HG03460 (cell line): ENCODE results near the gene GABBR2.

Experiments
- ATAC-seq: cut with Tn5 transposase; IDR thresholded peaks from one replicate; pipeline ENCODE4 v1.9.1; 2021; ENCODE audit not compliant: unreplicated experiment

Gene GABBR2

DNA sequence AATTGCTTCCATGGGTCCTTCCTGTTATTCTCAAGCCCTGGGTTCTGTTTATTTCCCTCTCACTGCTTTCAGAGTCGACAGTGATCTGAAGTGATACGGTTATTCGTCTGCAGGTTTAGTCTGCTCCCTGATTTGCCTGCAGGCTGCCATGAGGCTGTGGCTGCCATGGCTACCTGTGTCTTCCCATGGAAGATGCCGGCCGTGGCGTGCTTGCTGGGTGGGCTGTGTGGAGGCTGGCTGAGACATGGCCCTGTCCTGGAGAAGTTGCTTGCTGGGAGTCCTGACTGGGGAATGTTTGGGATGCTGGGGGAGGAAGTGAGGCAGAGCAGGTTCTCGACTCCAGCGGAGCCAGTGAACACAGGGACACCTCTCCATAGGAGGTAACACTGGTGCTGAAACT lies 349.2 kb downstream of the GABBR2 start:
- no peak for ATAC-seq

DNA sequence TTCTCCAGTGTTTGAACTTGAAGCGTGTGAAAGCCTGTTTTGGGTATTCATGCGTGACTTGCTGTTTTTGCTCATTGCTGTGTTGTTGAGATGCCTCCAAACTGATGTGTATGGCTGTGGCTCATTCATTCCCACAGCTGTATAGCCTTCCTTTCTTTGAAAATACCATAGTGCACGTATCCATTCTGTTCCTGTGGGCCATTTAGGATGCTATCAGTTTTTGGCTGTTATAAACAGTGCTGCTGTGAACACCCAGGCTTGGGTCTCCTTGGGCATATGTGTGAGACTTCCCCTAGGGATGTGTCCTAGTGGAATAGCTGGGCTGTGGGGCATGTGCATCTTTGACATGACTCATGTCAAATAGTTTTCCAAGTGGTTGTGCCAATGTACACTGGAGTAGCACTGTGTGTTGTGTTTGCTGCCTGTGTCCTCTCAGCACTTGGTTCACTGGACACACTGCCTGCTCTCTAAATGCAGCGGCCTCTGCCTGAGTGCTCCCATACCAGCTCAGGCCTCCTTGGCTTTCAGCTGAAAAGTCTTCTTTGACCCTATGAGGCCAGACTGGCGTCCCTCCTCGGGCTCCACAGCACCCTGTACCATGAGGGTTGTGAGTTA lies 350.7 kb downstream of the GABBR2 start:
- ATAC-seq, result no peak

DNA sequence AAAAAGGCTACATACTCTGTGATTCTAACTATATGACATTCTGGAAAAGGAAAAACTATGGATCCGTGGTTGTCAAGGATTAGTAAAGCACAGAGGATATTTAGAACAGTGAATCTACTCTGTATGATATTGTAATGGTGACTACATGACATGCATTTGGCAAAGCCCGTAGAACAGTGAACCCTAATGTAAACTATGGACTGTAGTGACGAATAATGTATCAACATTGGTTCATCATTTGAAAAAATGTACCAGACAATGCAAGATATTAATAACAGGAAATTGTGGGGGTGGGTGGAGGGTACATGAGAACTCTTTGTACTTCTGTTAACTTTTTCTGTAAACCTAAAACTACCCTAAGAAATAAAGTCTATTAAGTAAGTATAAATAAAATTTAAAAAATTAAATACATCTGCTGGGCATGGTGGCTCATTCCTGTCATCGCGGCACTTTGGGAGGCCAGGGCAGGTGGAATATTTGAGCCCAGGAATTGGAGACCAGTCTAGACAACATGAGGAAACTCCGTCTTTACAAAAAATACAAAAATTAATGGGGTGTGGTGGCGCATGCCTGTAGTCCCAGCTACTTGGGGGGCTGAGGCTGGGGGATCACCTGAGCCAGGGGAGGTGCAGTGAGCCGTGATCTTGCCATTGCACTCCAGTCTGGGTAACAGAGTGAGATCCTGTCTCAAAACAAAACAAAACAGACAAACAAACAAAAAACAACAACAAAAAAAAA lies 351.6 kb downstream of the GABBR2 start:
- ATAC-seq, result no peak

DNA sequence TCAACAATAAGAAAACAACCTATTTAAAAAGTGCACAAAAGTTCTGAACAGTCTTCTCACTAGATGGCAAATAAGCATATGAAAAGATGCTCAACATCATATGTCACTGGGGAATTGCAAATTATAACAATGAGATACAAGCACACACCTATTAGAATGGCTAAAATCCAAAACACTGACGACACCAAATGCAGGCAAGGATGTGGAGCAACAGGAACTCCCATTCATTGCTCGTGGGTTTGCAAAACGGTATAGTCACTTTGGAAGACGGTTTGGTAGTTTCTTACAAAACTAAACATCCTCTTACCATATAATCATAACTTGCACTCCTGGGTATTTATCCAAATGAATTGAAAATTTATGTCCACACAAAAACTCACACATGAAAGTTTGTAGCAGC lies 352.4 kb downstream of the GABBR2 start:
- no peak for ATAC-seq

DNA sequence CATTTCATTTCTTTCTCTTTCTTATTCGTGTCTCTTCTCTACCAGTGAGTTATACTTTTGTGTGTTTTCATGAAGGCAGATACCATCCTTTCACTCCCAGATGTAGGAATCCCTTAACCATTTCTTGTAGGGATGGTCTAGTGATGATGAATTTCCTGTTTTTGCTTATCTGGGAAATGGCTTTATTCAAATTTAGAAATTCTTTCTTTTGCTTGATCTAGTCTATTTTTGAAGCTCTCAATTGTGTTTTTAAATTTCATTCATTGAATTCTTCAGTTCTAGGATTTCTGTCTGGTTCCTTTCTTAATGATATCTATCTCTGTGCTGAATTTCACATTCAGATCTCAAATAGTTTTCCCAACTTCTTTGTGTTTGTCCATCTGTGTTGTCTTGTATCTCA lies 357.4 kb downstream of the GABBR2 start:
- no peak for ATAC-seq

DNA sequence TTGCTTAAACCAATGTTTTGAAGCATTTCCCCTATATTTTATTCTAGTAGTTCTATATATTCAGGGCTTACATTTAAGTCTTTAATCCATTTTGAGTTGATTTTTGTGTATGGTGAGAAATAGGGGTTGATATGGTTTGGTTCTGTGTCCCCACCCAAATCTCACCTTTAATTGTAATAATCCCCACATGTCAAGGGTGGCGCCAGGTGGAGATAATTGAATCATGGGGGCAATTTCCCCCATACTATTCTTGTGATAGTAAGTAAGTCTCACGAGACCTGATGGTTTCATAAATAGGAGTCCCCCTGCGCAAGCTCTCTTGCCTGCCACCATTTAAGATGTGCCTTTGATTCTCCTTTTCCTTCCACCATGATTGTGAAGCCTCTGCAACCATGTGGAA lies 361.1 kb downstream of the GABBR2 start:
- no peak for ATAC-seq

DNA sequence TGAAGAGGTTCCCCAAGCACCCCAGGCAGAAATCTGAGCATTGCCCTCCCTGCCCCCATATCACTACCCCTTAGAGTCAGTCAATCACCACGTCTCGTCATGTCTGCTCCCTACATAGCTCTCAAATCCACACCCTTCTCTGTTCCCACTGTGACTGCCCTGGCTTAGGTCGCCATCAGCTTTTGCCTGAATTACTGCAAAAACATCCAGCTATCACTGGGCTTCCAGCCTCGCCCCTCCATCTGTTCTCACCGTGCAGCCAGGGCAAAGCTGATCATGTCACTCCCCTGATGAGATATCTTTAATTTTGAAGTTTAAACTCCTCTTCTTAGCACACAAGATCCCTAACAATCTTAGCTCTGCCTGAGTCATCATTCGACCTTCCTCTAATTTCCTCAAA lies 363.7 kb downstream of the GABBR2 start:
- ATAC-seq, result no peak

DNA sequence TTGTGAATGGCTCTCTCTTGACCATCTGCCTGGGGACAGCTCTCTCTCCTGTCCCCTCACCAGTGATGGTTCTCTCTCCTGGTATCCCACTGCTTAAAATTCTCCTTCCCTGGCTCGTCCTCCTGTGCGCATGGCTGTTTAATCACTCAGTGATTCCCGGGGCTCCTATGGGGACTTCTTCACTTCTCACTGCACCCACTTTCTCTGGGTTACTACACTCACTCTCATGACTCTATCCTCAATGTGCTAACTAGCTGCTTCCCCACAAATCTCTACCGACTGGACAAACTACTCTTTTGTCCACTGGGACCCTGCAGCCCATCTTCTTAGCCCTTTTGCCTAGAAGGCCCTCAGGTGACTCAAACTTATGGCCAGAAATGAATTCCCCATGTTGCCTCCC lies 364.2 kb downstream of the GABBR2 start:
- no peak for ATAC-seq

DNA sequence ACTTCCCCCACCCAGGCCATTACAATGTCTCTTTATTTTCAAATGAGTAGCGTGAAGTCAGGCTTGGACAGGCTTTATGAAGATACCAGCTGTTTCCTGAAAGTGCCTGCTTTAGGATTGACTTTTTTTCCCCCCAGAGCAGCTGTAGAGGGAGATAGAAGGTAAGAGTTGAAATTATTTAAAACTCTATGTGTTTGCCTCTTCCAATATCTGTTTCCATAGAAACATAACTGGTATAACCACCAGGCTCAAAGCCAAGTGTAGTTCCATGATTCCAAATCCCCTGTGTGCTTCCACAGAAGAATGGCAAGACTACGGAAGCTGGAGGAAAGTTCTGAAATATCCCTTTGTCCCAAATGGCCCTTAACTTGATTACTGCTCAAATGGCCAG lies 365.9 kb downstream of the GABBR2 start:
- no peak for ATAC-seq

DNA sequence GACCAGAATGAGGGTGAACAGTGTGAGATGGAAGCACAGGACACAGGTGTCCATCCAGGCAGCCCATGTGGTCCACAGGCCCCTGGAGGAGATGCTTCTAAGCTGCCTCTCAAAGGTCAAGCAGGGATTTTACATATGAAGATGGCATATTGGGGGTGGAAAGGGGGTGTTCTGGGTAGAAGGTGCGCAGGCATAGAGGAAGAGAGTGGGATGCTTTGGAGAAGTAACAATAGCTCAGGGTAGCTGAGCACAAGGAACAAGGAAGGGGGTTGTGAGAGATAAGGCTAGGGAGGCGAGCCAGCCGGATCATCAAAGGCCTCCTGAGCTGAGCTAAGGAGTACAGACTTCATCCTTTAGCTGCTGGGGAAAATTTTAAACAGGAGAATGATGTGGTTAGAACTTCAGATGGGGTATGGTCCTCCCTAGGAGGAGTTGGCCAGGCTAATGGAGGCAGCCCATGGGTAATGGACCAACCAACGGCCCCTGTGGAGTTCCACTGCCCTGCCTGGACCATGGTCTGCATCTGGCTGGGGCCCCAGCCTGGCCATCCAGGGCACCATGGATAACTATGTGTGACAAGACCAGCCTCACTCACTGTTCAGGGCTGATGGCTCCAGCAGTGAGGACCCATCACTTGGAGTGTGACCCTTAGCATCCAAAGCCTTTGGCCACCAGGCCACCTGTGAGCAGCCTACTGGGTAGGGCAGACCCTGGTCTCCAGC lies 366.5 kb downstream of the GABBR2 start:
- ATAC-seq, result no peak

DNA sequence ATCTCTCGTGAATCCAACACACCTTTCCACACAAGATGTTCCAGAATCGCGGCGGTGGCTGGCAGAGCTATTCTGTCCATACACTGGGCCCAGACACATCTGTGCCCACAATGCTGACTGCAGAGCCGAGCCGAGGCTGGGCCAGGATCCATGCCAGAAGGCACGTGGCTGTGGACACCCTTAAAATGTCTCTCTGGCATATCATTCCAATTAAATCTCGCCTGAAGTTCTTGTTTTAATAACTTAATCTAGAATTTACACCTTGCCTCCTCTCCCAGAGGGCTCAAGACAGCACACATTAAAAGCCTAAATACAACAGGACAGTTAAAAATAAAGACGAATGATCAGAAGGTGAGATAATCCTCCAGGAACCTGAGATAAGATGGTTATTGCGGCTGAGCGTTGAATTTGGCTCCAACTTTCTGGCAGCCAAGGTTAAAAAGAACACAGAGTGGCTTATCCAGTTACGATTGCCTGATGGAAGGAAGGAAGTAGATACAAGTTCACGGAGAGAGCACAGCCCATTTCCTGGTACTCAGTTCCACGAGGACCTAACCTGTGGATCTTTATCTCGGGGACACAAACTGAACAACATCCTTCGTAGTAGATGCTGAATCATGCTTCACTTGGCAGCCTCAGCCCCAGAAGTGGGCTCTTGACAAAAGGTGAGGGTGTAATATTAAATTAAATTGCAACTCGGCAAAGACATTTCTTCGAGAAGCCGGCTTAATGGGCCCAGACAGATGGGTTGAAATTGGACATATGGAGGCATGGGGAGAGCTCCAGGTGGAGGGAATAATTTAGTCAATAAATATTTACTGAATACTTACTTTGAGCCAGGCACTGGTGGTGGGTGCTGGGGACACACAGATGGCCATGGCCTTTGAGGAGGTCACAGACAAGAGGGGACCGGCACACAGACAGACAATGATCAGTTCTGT lies 367.3 kb downstream of the GABBR2 start:
- no peak for ATAC-seq

DNA sequence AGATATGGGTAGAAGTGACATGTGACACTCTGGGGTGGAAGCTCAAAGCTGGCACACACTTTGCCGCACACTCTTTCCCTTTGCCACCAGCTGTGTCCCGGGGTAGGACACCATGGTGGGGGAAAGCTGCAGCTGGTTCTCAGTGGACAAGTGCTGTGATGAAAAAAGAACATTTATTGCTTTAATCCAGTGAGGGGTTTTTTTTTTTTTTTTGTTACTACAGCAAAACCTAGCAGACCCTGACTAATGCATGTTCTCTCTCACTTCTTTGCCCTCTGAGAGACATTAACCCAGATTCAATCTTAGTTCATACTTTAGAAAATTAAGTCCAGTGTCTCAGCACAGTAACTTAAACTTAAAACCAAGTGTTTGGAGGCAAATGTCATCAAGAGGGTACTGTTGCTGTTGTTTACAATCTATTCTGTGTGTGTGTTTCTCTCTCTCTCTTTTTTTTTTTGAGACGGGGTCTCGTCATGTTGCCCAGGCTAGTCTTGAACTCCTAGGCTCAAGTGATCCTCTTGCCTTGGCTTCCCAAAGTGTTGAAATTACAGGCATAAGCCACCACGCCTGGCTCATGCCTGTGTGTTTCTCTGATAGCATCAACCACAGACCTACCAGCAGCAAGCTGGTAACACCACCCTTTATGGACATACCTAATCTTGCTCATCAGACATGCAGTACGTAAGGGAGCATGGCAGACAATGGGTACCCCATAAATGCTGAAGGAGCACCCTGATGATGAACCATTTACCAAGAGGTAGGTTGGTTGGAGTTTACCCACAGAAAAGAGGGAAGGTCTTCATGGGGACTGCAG lies 368.5 kb downstream of the GABBR2 start:
- no peak for ATAC-seq

DNA sequence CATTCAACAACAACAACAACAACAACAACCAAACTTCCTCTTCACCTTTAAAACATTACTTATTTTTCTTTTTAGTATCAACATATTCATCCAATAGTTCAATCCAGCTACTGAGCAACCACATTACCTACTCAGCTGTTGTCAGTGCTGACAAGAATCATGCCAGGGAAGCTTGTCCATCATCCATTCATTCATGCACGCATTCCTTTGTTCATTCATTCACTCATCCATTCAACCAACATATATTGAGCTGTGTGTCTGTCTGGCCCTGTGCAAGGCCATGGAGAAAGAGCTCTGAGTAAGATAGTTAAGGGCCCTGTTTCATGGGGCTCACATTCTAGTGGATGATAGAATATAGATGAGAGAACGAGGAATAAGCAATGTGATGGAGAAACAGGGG lies 373.1 kb downstream of the GABBR2 start:
- no peak for ATAC-seq

DNA sequence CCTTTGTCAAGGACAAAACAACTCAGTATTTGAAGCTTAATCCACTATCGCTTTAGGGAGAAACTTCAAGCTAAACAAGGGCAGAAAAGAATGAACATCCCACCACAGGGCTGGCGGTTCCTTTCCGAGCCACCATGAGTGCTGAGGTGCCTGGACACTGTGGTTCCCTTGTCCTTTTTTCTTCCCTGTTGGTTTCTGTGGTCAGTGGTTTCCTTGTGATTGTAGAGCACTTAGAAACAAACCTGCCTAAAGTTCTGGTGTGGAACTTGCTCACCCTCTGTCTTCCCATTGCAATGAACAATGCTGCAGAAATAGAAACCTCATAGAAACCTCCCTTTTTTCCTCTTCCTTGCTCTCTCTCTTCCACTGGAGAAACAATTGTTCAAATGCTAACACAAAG lies 373.9 kb downstream of the GABBR2 start:
- ATAC-seq, result no peak

DNA sequence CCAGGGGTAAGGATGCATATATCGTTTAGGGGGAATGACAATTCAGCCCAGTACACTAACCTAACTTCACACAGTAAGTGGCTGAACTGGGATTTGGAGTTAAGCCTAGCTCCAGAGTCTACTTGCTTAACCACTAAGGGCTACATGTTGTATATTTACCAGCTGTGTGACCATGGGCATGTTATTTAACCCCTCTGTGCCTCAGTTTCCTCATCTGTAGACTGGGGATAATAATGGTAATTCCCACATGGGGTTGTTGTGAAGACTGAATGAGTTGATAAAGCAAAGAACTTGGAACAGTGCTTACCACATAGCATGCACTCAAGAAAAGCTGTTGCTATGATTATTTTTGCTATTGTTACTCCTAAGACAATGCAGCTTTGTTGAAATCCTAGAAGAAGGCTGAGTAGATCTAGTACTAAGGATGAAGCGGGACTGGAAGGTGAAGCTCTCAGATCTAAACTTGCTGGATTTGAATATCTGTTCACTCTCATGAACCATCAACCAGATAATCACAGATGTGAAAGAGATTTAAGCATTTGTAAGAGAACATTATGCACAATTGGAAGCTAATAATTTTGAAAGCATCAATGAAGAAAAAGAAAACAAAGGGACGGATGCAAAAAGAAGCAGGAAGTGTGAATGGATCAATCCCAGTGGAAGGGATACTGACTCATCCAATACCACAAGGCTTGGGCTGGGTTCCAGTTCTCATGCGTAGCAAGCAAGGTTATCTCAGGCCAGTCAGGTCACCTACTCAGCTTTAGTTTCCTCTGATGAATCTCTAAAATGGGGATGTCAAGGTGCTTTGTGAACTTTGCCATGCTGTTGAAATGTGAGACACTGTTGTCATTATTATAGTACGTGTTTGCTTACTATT lies 374.8 kb downstream of the GABBR2 start:
- ATAC-seq, result no peak

DNA sequence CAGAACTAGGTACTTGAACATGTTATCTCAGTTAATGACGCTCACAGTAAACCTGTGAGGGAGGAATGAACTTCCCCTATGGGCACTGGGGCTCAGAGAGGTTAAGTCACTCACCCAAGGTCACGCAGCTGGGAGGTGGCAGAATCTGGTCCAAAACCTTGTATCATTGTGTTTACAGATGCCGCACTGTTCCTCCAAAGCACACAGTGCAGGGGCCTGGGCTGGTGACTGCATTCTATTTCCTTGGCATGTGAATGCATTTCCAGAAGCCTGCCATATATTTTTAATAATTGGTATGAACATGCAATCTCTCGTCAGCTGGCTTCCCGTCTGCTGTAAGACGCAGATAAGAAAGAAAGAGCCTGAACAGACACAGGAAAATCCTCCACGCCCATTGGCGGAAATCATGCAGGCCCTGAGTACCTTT lies 376.3 kb downstream of the GABBR2 start:
- no peak for ATAC-seq

DNA sequence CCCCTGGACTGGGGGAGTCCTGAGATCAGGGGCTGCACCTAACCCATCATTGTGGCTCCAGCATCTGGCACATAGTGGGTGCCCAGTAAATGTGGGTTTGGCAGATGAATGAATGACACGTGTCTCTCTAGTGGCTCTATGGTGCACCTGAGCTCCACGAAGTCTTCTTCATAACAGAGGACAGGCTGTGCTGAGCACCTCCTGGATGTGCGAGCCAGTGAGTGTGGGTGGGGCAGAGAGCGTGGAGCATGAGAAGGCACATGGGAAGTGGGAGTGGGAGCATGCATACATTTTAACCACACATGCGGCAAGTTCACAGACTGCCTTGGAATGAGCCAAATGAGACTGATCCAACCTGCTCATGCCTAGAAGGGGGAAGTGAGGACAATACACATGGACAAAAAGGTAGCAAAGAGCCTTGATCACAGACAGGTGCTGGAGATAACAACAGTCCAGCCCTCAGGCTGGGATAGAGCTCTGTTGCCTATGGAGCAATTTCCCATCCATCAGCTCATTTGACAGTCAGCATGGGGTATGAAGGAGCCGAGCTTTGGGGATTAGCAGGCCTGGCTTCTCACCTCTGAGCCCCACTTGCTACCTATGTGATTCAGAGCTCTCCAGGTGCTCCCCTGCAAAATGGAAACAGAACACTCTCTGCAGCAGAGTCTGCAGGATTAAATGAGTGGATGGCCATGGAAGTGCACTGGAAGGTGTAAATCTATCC lies 377.0 kb downstream of the GABBR2 start:
- ATAC-seq, result no peak

DNA sequence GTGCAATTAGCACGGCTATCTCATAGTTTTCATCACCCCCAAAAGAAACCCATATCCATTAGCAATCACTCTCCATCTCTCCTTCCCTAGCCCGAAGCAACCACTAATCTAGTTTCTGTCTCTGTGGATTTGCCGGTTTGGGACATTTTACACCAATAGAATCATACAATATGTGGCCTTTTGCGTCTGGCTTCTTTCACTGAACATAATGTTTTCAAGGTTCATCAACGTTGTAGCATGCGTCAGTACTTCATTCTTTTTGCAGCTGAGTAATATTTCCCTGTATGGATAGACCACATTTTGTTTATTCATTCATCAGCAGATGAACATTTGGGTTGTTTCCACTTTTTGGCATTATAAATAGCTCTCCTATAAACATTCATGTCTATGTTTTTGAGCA lies 377.9 kb downstream of the GABBR2 start:
- ATAC-seq, result no peak

DNA sequence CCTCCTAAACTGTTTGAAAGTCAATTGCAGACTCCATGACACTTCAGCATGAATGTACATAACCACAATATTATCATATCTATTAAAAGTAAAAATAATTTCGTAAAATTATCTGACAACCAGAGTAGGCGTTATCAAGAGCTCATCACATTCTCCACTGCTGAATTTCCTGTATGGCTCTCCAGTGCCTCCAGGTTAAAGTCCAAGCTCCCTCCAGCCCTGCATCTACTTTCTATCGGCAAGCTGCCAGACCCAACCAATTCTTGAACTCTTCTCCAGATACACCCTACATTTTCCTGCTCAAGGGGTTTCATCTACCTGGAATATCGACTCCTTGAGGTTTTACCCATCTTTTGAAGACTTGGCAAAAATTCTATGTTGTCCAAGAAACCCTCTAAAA lies 378.8 kb downstream of the GABBR2 start:
- no peak for ATAC-seq
